ENCODE results near the gene CHST13.

DNA sequence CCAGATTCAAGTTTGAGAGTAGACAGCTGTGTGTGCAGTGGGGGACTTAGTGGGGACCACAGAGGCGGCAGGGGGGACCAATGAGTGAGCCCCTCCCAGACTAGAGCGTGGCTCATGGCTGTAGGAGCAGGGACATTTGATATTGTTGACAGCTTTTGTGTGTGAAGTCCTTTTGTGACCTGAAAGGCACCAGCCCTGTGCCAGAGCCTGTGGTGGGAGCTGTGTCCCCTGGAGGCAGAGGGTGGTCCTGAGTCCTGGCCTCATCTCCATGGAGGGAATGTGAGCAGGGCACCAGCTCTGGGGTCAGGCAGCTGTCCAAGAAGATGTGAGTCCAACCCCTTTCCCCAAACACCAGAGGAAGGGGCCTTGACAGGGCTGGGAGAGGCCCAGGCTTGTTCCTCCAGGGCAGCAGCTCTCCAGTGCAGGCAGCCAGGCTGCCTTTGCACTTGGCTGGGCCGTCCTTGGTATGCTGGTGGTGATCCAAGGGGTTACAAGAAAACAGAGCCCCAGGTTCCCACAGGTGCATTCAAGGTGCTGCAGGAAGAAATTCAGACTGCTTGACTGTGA is 44.9 kb downstream of the CHST13 start:
- TF ChIP-seq TAF1 (IDR thresholded peaks at IDR 0.05; ENCODE audit: low read depth) (no peak), NFIC (IDR thresholded peaks at IDR 0.05) (no peak), CREB1 (IDR thresholded peaks at IDR 0.05; ENCODE audit: low read depth) (no peak), YY1 (IDR thresholded peaks at IDR 0.05; ENCODE audit: low read depth) (no peak)
- TF ChIP-seq, protein P1, sequence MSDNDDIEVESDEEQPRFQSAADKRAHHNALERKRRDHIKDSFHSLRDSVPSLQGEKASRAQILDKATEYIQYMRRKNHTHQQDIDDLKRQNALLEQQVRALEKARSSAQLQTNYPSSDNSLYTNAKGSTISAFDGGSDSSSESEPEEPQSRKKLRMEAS (IDR thresholded peaks at IDR 0.05), result no peak

All from Ishikawa (cell line).